HepG2 (cell line): ENCODE measurements around the gene FLAD1. TPM values are rescaled to one million over a fixed set of nuclear protein-coding genes. Genes with fewer than 3 reads are reported as not detected.

Source experiments
- ARID5B ChIP-seq: IDR thresholded peaks from 2 replicates; pipeline ENCODE4 v1.4.0; 2020; ENCODE audit warnings: mild to moderate bottlenecking, missing genetic modification reagents
- BHLHE40 ChIP-seq: IDR thresholded peaks from 2 replicates; pipeline ENCODE4 v1.6.1; 2011; ENCODE audit warnings: low read length, improper control_type of control experiment
- CENPX ChIP-seq: sonication (generic); formaldehyde crosslinking; IDR thresholded peaks from 2 replicates; pipeline ENCODE4 v1.9.0; 2021; ENCODE audit warnings: mild to moderate bottlenecking, missing genetic modification reagents, moderate library complexity
- CREB1 ChIP-seq, 2 experiments: fragments of 450-650 bp in 1 of 2; IDR thresholded peaks; 2 replicates each; pipeline ENCODE4 v1.6.1; 2016 to 2017; ENCODE audit warnings: control low read depth in 1 of 2, mild to moderate bottlenecking in 1 of 2, missing compliant biosample characterization in 1 of 2, missing genetic modification characterization in 1 of 2
- ERF ChIP-seq: IDR thresholded peaks from 2 replicates; pipeline ENCODE4 v1.6.1; 2018; ENCODE audit warnings: missing biosample characterization, missing genetic modification reagents
- ESRRA ChIP-seq: sonication (generic); formaldehyde crosslinking; IDR thresholded peaks from 2 replicates; pipeline ENCODE4 v1.5.1; 2020; ENCODE audit warnings: mild to moderate bottlenecking, low read depth, missing genetic modification reagents
- NRL ChIP-seq: sonication (generic); formaldehyde crosslinking; IDR thresholded peaks from 2 replicates; pipeline ENCODE4 v1.5.0; 2020; ENCODE audit warnings: missing genetic modification reagents, mild to moderate bottlenecking, moderate library complexity, borderline replicate concordance
- PAX8 ChIP-seq: sonication (generic); formaldehyde crosslinking; IDR thresholded peaks from 2 replicates; pipeline ENCODE4 v1.8.0; 2022; ENCODE audit warnings: mild to moderate bottlenecking, missing genetic modification reagents, borderline replicate concordance
- PHF20 ChIP-seq: sonication (generic); formaldehyde crosslinking; IDR thresholded peaks from 2 replicates; pipeline ENCODE4 v1.5.0; 2020; ENCODE audit warnings: mild to moderate bottlenecking, missing genetic modification reagents
- RFX3 ChIP-seq: IDR thresholded peaks from 2 replicates; pipeline ENCODE4 v1.6.1; 2016; ENCODE audit warnings: missing biosample characterization, missing genetic modification reagents
- SOX13 ChIP-seq, 3 experiments: fragments of 450-650 bp in 1 of 3; sonication (generic) in 1 of 3; formaldehyde crosslinking in 1 of 3; IDR thresholded peaks in 2 of 3; conservative IDR thresholded peaks in 1 of 3; 2 replicates each; pipeline versions ENCODE4 v1.5.0 to v1.6.1; 2016 to 2020; ENCODE audit warnings: antibody characterized with exemption in 1 of 3, mild to moderate bottlenecking in 1 of 3, missing compliant biosample characterization in 1 of 3, missing genetic modification reagents in 1 of 3, moderate library complexity in 1 of 3
- ZNF17 ChIP-seq: sonication (generic); formaldehyde crosslinking; IDR thresholded peaks from 2 replicates; pipeline ENCODE4 v1.5.0; 2020; ENCODE audit warnings: mild to moderate bottlenecking, missing genetic modification reagents
- ZNF234 ChIP-seq: sonication (generic); formaldehyde crosslinking; conservative IDR thresholded peaks from 2 replicates; pipeline ENCODE4 v1.5.1; 2020; ENCODE audit warnings: mild to moderate bottlenecking, missing genetic modification reagents
- ZNF280B ChIP-seq: sonication (generic); formaldehyde crosslinking; IDR thresholded peaks from 2 replicates; pipeline ENCODE4 v1.5.0; 2020; ENCODE audit warnings: missing genetic modification reagents, mild to moderate bottlenecking, borderline replicate concordance
- polyA plus RNA-seq, 8 experiments: library from polyadenylated mRNA; depleted of rRNA in 3 of 8; stranded (reverse) in 7 of 8; unstranded in 1 of 8; fragments of >200 nt; fragmentation: Illumina TruSeq in 4 of 8; extraction: Trizol in 4 of 8; gene quantifications; 2 replicates each; pipeline versions ENCODE4 v1.2.1 to v1.2.3, GENCODE V29; 2011 to 2016; ENCODE audit warnings: low read depth in 4 of 8, missing spikeins in 1 of 8, mixed read lengths in 1 of 8; ENCODE audit not compliant: insufficient read depth in 1 of 8
- total RNA-seq, 5 experiments: library from RNA; depleted of rRNA; stranded (reverse); fragments of >200 nt; fragmentation: Illumina TruSeq; extraction: Trizol; gene quantifications; 2 replicates each; pipeline ENCODE4 v1.2.3, GENCODE V29; 2016; ENCODE audit warnings: low read depth in 1 of 5
- TF ChIP-seq, protein P1 (sequence below): sonication (generic); formaldehyde crosslinking; IDR thresholded peaks from 2 replicates; pipeline ENCODE4 v1.4.0; 2020; ENCODE audit warnings: missing genetic modification reagents, mild to moderate bottlenecking, borderline replicate concordance
- TF ChIP-seq, protein P2 (sequence below), 2 experiments: sonication (generic) in 1 of 2; formaldehyde crosslinking in 1 of 2; IDR thresholded peaks; 2 replicates each; pipeline versions ENCODE4 v1.5.1 to v1.6.1; 2011 to 2020; ENCODE audit warnings: borderline replicate concordance in 1 of 2, low read depth in 1 of 2, low read length in 1 of 2, mild to moderate bottlenecking in 1 of 2, missing genetic modification reagents in 1 of 2, moderate library complexity in 1 of 2

The FLAD1 gene
- total and polyA plus RNA-seq, 2 of the 13 experiments (the other 11 are each of a cell fraction or from before 2014, with no cell fraction given): 25.9 to 32.8 TPM

GRCh38 chr1:154961207-154962155 is 21.7 kb upstream of the FLAD1 start, which contains the start of gene PYGO2 (continued):
- peak; percentile 56; the same call in 1 of the 2 replicates for TF ChIP-seq ESRRA (CRISPR knock-in tag)
- TF ChIP-seq ARID5B (CRISPR knock-in tag): peak; percentile 18; the same call in 1 of the 2 replicates
- TF ChIP-seq ERF (CRISPR knock-in tag): peak; percentile 68
- no peak; the same call in 1 of the 2 replicates for TF ChIP-seq ZNF234
- no peak for TF ChIP-seq PAX8 (CRISPR knock-in tag)
- TF ChIP-seq, protein P1, sequence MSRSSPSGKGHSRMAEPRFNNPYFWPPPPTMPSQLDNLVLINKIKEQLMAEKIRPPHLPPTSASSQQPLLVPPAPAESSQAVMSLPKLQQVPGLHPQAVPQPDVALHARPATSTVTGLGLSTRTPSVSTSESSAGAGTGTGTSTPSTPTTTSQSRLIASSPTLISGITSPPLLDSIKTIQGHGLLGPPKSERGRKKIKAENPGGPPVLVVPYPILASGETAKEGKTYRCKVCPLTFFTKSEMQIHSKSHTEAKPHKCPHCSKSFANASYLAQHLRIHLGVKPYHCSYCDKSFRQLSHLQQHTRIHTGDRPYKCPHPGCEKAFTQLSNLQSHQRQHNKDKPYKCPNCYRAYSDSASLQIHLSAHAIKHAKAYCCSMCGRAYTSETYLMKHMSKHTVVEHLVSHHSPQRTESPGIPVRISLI (CRISPR knock-in tag): no peak
- TF ChIP-seq ZNF17: no peak
- peak; percentile 89 for TF ChIP-seq NRL (CRISPR knock-in tag)
- TF ChIP-seq PHF20 (CRISPR knock-in tag): peak; percentile 73
- TF ChIP-seq BHLHE40: peak; percentile 87
- TF ChIP-seq, protein P2, sequence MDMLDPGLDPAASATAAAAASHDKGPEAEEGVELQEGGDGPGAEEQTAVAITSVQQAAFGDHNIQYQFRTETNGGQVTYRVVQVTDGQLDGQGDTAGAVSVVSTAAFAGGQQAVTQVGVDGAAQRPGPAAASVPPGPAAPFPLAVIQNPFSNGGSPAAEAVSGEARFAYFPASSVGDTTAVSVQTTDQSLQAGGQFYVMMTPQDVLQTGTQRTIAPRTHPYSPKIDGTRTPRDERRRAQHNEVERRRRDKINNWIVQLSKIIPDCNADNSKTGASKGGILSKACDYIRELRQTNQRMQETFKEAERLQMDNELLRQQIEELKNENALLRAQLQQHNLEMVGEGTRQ (IDR thresholded peaks at IDR 0.05; ENCODE audit: low read depth, low read length): no peak
- TF ChIP-seq, protein P2 (CRISPR knock-in tag; IDR thresholded peaks at IDR 0.05; ENCODE audit: borderline replicate concordance): no peak
- no peak for TF ChIP-seq CENPX
- TF ChIP-seq ZNF280B: peak; percentile 71; the same call in 1 of the 2 replicates
- TF ChIP-seq CREB1 (IDR thresholded peaks at IDR 0.05): no peak
- TF ChIP-seq CREB1 (CRISPR knock-in tag; IDR thresholded peaks at IDR 0.05): no peak
- TF ChIP-seq RFX3 (CRISPR knock-in tag): no peak
- no peak for TF ChIP-seq SOX13 (IDR thresholded peaks at IDR 0.05)
- peak in 1 of 2 experiments; percentile 3; a peak in 1 of 4 replicates for TF ChIP-seq SOX13 (CRISPR knock-in tag; conservative IDR thresholded peaks at IDR 0.05 in 1 of 2, IDR thresholded peaks at IDR 0.05 in 1 of 2)
